Jurkat, Clone E6-1 (cell line): ENCODE results near the gene TNFAIP8L1.

ENCODE experiments used
- DNase-seq: peaks from one replicate; pipeline ENCODE4 v3.0.0-alpha.2; 2011; ENCODE audit warnings: low read depth, low spot score
- H3K4me3 ChIP-seq: 2 replicates; pipeline ENCODE4 v1.5.1; 2011; ENCODE audit warnings: mild to moderate bottlenecking, low read length, control low read depth, moderate library complexity

The TNFAIP8L1 gene

DNA sequence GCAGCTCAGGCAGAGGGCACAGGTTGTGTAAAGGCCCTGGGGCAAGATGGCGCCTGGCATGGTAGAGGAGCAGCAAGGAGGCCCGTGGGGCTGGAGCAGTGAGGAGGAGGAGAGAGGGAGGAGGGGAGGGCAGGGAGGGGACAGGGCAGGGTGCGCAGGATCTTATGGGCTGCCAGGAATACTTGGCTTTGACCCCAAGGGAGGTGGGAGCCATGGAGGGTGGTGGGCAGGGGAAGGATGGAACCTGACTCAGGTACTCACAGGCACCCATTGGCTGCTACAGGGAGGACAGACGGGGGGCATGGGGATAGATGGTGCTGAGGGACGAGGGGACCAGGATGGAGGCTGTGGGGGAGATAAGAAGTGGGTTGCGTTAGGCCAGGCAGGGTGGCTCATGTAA is 3.3 kb downstream of the TNFAIP8L1 start:
- DNase-seq = no peak
- no peak overlapping the region for H3K4me3 ChIP-seq

DNA sequence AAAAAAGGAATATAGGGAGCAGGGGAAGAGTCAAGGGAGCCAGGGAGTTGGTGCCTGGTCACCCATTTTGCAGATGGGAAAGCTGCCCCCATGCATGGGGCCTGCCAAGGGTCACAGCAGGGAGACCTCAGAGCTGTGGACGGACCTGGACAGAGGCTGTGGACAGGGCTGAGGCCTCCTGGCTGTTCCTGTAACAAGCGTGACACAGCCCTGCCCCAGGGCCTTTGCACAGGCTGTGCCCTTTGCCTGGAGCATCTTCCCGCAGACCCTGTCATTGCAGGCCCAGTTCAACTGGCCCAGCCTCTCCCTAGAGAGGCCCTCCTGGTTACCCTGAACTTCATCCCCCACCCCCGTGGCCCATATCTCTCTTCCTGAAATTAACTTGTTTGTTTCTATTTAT is 6.4 kb downstream of the TNFAIP8L1 start:
- no peak for DNase-seq
- H3K4me3 ChIP-seq = no peak overlapping the region

DNA sequence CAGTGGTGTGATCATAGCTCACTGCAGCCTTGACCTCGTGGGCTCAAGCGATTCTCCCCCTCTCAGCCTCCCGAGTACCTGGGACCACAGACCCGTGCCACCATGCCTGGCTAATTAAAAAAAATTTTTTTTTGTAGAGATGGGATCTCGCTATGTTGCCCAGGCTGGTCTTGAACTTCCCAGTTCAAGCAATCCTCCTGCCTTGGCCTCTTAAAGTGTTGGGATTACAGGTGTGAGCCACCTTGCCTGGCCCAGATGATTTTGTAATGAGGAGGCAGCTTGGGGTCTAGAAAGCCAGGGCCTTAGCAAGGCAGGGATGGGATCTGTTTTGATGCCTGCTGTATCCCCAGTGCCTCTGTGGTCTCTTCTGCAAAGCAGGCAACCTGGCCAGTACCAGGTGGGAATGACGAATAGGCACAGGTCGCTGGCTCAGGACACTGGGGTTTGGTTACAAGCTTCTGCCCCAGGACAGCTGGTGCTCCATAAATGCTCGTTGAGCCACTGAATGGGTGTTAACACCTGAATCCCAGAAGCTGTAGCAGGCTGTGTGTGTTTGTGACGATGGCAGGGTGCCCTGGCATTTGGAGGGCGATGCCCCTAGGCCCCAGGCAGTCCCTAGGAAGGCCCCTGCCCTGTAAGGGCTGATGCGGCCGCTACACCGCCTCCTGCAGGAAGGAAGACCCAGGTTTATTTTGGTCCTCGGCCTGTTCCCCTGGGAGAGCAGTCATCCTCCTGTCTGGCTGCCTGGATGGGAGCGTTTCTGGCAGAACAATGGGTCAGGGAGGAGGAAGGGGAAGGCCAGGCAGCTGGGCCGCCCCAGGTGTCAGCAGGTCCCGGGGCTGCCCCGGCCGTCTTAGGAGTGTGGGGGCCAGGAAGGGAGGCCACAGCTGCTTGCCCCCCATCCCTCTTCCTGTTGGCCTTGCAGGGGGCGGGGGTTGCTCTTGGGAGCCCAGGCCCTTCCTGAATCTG is 8.6 kb downstream of the TNFAIP8L1 start:
- H3K4me3 ChIP-seq = no peak overlapping the region
- no peak for DNase-seq

DNA sequence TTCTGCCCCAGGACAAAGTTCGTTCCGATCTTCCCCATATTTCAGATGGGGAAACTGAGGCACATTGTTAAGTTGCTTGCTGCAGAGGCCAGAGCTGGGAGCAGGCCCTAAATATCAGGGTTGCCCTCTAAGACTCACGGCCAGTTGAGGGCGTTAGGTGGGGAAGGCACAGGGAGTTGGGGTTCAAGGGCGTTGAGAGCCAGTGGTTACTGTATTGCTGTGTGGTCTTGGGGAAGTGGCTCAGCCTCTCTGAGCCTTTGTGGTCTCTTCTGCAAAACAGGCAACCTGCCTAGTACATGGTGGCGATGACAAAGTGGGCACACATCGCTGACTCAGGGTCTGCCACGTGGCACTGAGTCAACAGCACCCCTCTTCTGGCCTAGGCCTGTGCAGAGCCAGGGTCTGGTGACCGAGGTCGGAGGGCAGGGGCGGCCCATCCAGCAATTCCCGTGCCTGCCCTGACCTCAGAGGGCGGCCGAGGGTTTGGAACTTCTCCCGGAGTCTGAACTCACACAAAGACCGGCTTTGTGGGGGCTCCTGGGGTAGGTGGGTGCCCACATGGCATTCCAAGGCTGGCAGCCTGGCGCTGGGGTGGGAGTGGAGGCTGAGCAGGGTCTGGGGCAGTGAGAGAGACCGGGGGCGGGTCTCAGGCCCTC is 10.2 kb downstream of the TNFAIP8L1 start:
- no peak for DNase-seq
- no peak overlapping the region for H3K4me3 ChIP-seq

DNA sequence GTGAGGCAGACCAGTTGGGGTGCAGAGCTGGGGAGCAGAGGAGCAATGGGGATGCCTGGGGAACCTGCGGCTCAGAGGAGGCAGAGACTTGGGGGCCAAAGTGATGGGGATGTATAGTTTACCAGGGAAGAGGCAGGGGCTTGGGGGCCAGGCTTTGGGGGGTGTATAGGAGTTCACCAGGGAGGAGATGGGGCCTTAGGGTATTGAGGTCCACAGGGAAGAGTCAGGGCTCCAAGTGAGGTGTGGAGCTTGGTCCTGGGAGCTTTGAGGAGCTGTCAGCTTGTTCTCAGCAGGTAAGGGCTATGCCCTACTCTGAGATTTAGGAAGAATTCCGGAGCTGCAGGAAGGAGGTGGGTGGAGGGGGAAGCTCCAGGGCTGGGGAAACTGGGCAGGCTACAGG is 10.8 kb downstream of the TNFAIP8L1 start:
- no peak overlapping the region for H3K4me3 ChIP-seq
- DNase-seq = no peak

DNA sequence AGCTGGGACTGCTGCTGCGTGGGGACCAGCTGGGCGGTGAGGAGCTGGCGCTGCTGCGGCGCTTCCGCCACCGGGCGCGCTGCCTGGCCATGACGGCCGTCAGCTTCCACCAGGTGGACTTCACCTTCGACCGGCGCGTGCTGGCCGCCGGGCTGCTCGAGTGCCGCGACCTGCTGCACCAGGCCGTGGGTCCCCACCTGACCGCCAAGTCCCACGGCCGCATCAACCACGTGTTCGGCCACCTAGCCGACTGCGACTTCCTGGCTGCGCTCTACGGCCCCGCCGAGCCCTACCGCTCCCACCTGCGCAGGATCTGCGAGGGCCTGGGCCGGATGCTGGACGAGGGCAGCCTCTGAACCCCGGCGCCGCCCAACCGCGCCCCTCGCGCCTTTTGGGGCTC is 12.8 kb downstream of the TNFAIP8L1 start:
- no peak overlapping the region for H3K4me3 ChIP-seq
- no peak for DNase-seq

DNA sequence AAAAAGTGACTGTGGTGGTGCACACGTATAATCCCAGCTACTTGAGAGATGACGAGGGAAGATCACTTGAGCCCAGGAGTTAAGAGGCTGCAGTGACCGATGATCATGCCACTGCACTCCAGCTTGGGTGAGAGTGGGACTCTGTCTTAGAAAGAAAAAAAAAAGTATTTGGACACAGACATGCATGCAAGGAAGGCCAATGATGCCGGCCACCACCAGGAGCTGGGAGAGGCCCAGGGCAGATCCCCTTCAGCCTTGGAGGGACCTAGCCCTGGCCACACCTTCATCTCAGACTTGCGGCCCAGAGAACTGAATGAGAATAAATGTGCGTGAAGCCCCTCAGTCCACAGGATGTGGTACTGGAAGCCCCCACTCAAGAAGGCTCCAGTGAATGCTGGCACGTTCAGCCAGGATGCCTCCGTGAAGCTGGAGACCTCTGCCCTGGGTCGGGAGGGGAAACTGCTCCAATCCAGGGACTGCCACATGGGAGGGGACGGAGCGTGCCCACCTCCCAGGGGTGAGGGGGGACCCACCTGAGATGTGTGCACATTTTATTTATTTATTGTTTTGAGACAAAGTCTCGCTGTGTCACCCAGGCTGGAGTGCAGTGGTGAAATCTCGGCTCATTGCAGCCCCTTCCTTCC is 14.6 kb downstream of the TNFAIP8L1 start:
- H3K4me3 ChIP-seq = no peak overlapping the region
- no peak for DNase-seq

DNA sequence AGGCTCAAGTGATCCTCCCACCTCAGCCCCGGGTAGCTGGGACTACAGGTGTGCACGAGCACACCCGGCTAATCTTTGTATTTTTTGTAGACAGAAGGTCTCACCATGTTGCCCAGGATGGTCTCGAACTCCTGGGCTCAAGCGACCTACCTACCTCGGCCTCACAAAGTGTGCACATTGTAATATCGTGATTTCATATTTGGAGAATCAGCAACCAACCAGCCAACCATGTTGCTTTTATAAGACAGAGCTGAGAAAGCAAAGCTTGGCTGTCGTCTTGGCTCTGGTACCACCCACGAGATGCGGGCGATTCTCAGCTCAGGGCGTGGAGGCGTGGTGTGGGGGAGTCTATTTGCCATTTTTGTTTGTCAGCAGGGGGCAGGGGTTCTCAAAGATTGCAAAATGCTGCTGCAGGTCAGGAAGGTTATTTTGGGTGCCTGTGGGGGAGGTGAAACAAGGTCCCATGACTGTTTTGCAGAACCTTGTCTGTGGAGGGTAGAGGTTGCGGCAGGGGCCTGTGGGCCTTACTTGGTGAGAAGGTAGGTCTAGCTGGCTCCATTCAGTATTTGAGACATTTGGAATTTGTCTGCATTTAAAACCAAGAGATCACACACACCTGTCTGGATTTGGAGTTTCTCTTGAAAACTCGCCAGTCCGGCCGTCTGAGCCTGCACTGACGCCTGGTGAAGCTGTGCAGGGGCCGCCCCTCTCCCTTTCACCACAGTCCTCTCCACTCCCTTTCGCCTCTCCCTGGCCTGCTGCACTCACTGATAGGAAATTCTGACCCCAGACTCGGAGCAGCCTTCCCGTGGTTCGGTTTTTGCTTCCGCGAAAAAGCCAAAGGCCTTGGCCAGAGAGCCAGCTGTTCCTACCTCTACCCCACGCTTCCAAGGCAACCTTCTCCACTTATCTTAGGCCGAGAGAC is 15.4 kb downstream of the TNFAIP8L1 start:
- no peak overlapping the region for H3K4me3 ChIP-seq
- DNase-seq = no peak

DNA sequence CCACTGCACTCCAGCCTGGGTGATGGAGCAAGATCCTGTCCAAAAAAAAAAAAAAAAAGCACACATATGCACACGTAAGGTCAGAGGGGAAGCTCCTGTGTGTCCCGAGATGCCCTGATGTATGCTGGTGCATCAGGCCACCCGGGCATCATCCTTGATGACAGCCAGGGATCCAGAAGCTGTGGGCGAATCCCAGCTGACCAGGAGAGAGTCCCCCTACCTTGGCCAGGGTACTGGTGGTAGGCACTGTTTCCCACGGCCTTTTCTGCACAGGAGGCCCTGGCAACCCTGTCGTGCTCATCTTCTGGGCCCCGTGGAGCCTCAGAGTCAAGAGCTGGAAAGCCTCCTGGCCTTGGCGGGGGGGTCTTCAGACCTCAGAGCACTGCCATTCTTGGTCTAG is 16.8 kb downstream of the TNFAIP8L1 start:
- H3K4me3 ChIP-seq = no peak overlapping the region
- DNase-seq = no peak

DNA sequence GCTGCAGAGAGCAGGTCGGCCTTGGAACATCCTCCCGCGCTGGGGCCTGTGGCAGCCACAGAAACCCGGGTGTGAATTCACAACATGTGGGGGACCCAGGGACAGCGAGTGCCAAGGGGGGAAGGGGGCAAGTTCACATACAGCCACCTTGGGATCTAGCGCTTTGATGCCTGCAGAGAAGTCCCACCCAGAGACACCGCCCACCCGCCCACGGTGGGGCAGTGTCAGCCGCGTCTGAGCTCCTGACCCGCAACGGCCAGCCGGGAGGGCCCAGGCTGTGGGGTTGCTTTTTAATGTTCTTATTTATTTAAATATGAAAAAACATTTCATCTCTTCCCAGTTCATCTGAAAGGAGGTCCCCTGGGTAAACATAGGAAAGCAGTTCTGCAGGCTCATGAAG is 17.9 kb downstream of the TNFAIP8L1 start:
- no peak overlapping the region for H3K4me3 ChIP-seq
- DNase-seq = no peak

DNA sequence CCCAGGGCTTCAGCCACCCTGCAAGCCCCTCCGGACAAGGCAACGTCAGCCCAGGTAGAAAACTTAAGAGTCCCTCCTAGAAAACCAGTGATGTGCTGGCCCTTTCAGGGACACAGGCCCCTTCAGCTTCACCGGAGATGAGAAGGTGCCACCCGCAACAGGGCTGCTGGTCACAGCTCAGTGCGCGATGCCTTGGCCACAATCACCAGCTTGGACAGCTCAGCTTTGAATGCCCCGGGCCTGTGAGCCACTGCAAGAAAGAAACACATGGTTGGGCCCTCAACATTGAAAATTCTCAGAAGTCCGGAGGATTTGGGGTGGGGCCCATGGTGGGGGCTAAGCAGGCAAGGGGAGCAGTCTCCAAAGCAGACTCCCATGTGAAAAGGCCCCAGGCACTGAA is 18.5 kb downstream of the TNFAIP8L1 start:
- H3K4me3 ChIP-seq = no peak overlapping the region
- DNase-seq = no peak

DNA sequence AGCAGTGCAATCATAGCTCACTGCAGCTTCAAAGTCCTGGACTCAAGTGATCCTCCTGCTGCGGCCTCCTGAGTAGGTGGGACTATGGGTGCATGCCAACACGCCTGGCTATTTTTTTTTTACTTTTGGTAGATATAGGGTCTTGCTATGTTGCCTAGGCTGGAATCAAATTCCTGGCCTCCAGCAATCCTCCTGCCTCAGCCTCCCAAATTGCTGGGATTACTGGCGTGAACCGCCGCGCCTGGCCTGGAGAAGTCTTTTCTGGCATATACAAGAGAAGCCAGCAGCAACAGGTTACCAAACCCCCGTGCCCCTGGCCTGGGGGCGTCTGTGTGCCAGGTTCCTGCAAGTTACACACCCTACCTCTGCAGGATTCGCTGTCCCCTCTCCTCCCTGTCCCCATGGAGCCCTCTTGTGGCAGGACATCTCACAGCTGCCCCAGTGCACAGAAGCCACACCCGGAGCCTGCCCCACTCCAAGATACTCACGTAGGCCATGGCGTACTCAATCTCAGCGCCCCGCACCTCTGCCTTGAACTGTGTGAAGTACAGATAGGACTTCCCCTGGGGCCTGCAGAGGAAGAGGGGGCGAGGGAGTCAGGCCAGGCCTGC is 21.0 kb downstream of the TNFAIP8L1 start:
- DNase-seq = peak; percentile 26
- H3K4me3 ChIP-seq = no peak overlapping the region

DNA sequence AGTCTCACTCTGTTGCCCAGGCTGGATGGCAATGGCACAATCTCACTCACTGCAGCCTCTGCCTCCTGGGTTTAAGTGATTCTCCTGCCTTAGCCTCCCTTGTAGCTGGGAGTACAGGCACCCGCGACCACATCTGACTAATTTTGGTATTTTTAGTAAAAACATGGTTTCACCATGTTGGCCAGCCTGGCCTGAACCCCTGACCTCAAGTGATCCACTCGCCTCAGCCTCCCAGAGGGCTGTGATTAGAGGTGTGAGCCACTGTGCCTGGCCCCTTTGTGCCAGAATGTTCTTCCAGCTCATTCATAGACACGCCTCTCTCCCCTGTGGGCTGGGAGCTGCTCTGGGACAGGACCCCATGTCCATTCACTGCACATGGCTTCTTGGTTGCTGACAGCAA is 21.7 kb downstream of the TNFAIP8L1 start:
- H3K4me3 ChIP-seq = no peak overlapping the region
- DNase-seq = no peak

DNA sequence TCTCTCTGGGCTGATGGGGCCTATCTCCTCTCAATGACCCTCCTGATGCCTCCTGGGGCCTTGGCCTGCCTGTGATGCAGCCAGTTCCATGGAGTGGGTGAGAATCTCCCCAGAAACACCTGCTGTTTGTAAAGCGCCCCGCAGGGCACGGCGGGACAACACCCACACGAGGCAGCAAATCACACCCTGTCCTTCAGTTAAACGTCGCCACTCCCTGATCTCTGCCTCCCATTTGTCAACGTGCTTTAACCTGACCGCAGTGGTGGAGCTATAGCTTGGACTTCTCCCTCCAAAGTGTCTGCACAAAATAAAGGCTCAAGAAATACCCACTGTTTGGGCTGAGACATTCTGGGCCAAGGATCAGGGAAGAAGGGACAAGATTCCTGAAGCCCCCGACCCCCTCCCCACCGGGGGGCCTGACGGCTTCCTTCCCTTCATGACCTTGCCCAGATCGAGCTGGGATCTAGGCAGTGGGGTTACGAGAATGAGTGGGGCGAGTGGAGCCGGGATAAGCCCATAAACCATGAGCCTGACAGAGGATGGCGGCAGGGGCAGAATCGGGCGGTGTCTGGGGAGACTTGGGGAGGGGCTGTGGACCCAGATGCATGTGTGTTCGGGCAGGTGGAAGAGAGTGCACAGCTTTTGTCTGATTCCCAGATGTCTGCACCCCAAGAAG is 22.8 kb downstream of the TNFAIP8L1 start:
- DNase-seq = no peak
- H3K4me3 ChIP-seq = no peak overlapping the region

DNA sequence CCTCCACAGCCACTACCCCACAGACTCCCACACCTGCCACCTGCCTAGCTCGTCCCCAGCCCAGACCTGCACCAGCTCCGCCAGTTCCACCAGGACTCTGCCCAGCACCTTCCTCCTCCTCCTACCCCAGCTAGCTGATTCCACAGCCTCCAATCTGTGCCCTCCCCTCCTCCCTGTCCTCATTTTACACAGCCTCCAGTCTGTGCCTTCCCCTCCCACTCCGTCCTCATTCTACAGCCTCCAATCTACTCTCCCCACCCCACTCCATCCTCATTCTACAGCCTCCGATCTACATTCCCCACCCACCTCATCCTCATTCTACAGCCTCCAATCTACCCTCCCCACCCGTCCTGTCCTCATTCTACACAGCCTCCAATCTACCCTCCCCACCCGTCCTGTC is 23.5 kb downstream of the TNFAIP8L1 start:
- no peak overlapping the region for H3K4me3 ChIP-seq
- DNase-seq = no peak

DNA sequence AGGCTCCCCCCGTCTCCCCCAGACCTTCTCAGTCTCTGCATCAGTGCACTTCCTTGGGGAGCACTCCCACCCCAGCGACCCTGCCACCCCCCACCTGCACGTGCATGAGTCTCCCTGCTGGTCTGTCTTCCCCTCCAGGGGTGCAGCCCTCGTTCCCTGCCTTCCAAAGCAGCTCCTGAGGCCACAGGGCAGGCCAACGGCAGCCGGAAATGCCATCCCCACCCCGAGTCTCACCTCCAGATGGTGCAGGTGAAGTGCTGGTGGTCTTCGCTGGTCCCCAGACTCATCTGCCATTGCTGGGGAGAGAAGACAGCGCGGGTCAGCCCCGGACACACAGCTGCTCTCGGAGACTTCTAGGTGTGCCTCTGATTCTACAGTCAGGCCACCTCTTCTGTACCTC is 25.3 kb downstream of the TNFAIP8L1 start:
- DNase-seq = no peak
- no peak overlapping the region for H3K4me3 ChIP-seq

DNA sequence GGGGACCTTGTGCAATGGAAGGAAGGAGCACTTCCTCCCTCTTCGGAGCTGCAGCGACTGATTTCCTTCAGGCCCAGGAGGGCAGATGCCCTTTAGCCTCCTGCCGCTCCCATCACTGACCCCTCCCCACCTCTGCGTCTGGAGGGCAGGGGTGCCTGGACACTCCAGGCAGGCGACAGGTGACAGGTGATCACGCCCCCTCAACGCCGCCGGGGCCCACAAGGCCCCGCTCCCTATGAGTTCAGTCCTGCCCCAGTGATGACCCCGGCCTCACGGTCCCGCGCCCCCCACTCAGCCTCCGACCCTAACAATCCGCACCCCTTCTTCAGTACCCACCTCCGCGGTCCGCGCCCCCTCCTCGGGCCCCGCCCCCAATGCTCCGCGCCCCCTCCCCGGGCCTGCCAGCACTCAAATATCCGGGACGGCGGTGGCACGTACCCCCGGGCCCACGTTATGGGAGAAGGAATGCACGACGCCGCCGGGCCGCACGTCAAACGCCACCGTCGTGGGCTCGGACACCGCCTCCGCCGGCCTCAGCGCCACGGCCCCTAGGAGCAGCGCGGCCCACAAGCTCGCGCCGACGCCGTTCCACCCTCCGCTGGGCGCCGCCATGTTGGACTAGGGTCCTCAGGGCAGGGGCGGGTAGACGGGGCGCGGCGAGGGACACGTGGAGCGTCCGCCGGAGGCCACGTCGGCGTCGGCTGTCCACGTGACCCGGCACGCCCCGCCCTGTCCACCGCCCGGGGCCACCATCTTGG is 30.6 kb downstream of the TNFAIP8L1 start, which contains the start of gene MYDGF:
Gene MYDGF, minus strand, starts transcription at position 620 of the 758 bp plus-strand sequence. Its CDS starts 8 bp downstream, at position 612.
- peak; percentile 78 for DNase-seq
- peak within 1 kb of the TSS; percentile 93 for H3K4me3 ChIP-seq
